ENCODE measurements around the gene GCC1. TPM values are rescaled to one million over a fixed set of nuclear protein-coding genes. Genes with fewer than 3 reads are reported as not detected.

The GCC1 gene
- total and polyA plus RNA-seq, 7 donors = 6.1 to 24.0 (median 8.4) TPM

DNA sequence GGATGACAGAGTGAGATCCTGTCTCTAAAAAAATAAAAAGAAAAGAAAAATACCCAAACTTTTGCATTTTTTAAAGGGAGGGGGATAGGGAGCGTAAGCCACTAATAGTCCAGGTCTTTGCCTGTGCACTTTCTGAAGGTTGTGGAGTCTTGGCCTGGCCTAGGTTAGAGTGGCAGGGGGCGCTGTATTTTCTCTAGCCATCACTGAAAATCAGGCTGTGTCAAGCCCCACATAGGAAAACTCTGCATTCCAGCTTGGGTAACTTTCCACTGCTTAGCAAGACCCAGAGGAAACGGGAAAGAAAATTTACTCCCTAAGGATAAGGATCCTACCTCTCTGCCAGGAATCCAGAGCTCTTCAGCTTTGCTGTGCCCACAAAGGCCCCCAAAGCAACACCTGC lies 43.0 kb upstream of the GCC1 start:
- Histone ChIP-seq H3K9me3 (no peaks in the 10 kb centered on the region), H3K36me3 (ENCODE audit: insufficient read depth in 1 of 2, low read depth in 1 of 2) (no peaks in the 10 kb centered on the region), H3K27me3 (ENCODE audit: insufficient read depth in 3 of 3, low read length in 2 of 3) (peaks cover 0 to 20% (median 0%) of the 10 kb centered on the region in 3 donors), H3K27ac (no peak overlapping the region), H3K4me1 (no peaks in the 10 kb centered on the region), H3K4me3 (no peak overlapping the region)
- ATAC-seq = no peak
- intact Hi-C loops (cut with DNase I) = no loop called here
- TF ChIP-seq, protein P1, sequence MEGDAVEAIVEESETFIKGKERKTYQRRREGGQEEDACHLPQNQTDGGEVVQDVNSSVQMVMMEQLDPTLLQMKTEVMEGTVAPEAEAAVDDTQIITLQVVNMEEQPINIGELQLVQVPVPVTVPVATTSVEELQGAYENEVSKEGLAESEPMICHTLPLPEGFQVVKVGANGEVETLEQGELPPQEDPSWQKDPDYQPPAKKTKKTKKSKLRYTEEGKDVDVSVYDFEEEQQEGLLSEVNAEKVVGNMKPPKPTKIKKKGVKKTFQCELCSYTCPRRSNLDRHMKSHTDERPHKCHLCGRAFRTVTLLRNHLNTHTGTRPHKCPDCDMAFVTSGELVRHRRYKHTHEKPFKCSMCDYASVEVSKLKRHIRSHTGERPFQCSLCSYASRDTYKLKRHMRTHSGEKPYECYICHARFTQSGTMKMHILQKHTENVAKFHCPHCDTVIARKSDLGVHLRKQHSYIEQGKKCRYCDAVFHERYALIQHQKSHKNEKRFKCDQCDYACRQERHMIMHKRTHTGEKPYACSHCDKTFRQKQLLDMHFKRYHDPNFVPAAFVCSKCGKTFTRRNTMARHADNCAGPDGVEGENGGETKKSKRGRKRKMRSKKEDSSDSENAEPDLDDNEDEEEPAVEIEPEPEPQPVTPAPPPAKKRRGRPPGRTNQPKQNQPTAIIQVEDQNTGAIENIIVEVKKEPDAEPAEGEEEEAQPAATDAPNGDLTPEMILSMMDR (IDR thresholded peaks at IDR 0.05) = no peak
- WGBS, 3 donors = 64 to 65% (median 65%) methylated on average over 3 of the region's 3 CpGs
- DNase-seq = no peak

DNA sequence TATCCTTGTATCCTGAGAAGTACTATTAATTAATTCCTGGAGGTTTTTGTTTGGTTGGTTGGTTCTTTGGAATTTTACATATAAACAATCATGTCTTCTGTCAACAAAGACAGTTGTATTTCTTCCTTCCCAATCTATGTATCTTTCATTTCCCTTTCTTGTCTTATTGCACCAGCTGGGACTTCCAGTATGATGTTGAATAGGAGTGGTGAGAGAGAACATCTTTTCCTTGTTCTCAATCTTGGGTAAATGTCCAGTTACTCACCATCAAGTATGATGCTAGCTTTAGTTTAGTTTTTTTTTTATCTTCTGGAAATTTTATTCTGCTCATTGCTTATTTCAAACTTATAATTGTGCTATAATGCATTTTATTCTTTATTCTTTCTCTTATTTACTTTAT lies 39.9 kb upstream of the GCC1 start:
- no peaks in the 10 kb centered on the region for H3K4me1 ChIP-seq
- DNase-seq (no peak), ATAC-seq (no peak)
- H3K27ac ChIP-seq = no peak overlapping the region
- no peak overlapping the region for H3K4me3 ChIP-seq
- H3K27me3 ChIP-seq (ENCODE audit: insufficient read depth in 3 of 3, low read length in 2 of 3) = peaks cover 0 to 18% (median 4%) of the 10 kb centered on the region in 3 donors
- no peaks in the 10 kb centered on the region for H3K9me3 ChIP-seq
- no peaks in the 10 kb centered on the region for H3K36me3 ChIP-seq (ENCODE audit: insufficient read depth in 1 of 2, low read depth in 1 of 2)
- TF ChIP-seq, protein P1 (IDR thresholded peaks at IDR 0.05) = no peak
- intact Hi-C loops (cut with DNase I) = no loop called here

DNA sequence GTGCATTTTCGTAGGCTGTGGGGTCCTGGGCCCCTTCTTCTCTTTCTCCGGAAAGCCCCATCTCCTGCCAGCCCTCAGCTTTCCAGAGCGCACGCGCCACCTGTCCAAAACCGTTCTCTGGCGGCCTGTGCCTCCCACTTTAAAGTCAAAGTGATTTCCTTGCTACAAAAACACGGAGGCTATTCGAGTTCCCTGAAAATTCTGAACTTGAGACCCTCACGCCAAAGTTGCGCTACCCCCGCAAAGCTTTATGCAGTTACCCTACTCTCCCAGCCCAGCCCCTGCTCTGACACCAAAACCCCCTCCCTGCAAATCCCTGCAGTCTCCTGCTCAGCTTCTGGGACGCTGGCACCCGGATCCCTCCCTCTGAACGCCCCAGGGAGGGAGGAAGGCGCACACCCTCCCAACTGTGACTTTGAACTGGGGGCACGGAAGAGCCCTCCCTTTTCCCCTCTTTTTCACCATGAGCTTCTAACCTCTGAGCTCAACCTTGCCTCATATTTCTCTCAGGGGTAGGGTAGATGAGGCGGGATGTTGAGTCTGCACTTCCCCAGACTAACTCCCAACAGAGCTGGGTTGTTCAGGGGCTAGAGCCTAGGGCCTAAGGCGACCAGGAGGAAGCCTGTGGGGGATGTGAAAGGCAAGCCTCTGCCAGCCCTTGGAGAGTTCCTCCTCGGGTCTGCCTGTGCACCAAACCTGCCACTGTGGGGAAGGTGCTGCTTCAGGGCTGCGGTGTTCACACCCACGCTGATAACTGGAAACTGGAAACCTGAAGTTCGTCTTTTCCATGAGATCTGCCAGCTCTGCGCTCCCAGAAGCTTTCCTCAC lies 35.2 kb upstream of the GCC1 start:
- intact Hi-C loops (cut with DNase I) = no loop called here
- Histone ChIP-seq H3K27ac (no peak overlapping the region), H3K4me3 (no peak overlapping the region), H3K9me3 (no peaks in the 10 kb centered on the region), H3K27me3 (ENCODE audit: insufficient read depth in 3 of 3, low read length in 2 of 3) (peaks cover 0 to 48% (median 13%) of the 10 kb centered on the region in 3 donors), H3K36me3 (ENCODE audit: insufficient read depth in 1 of 2, low read depth in 1 of 2) (no peaks in the 10 kb centered on the region), H3K4me1 (no peaks in the 10 kb centered on the region)
- TF ChIP-seq, protein P1 (IDR thresholded peaks at IDR 0.05) = no peak
- no peak for ATAC-seq
- WGBS, 3 donors = 2 to 3% (median 2%) methylated on average over 22 to 24 of the region's 24 CpGs
- no peak for DNase-seq

DNA sequence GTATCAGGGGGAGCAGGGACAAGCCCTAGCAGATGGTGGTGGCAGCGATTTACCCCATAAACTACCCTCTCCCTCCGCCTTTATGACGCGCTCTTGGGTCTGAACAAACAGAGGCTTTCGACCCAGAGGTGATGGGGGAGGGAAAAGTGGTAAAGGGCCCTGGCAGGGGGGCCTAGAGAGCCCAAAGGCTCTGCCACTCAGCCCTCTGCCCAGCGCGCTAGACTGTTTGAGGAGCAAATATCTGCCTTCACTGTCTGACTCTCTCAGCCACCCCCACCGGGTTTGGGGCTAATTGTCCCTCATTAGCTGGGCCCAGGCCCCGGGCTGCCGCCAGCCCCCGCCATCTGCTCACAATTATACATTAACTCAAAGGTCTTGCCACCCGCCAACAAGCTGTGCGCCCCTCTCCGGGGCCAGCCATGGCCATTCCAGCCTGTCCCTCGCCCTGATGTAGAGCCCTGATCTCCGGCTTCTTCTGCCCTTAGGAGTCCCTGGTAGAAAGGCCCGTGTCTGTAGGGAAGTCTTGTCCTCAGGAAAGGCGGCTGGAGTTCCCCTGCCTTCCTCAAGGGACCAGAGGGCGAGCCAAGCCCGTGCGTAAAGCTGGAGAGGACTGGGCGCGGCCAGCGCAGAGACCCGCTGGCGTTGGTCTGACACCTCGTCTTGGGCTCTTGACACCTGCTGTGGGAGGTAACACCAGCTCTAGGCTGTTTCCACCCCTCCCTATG lies 34.4 kb upstream of the GCC1 start:
- ATAC-seq = no peak
- Histone ChIP-seq H3K36me3 (ENCODE audit: insufficient read depth in 1 of 2, low read depth in 1 of 2) (no peaks in the 10 kb centered on the region), H3K27ac (no peak overlapping the region), H3K4me1 (no peaks in the 10 kb centered on the region), H3K4me3 (no peak overlapping the region), H3K27me3 (ENCODE audit: insufficient read depth in 3 of 3, low read length in 2 of 3) (peaks cover 0 to 48% (median 15%) of the 10 kb centered on the region in 3 donors), H3K9me3 (no peaks in the 10 kb centered on the region)
- 4 to 7% (median 6%) methylated on average over 27 of the region's 27 CpGs for WGBS, 3 donors
- TF ChIP-seq, protein P1 (IDR thresholded peaks at IDR 0.05) = no peak
- DNase-seq = no peak
- intact Hi-C loops (cut with DNase I) = no loop called here
